GM19397 (cell line): ENCODE data around the gene MRGPRD.

Source experiments
- ATAC-seq: cut with Tn5 transposase; IDR thresholded peaks from one replicate; pipeline ENCODE4 v1.9.1; 2021; ENCODE audit warnings: mild to moderate bottlenecking, moderate library complexity; ENCODE audit not compliant: unreplicated experiment

The MRGPRD gene

GRCh38 chr11:68950270-68950669, 30.5 kb downstream of the MRGPRD start:
- ATAC-seq: no peak

GRCh38 chr11:68948935-68949334, 31.9 kb downstream of the MRGPRD start:
- ATAC-seq: no peak

- ATAC-seq: no peak
These were observed 32.3 kb downstream of the MRGPRD start for GRCh38 chr11:68948496-68948895.

GRCh38 chr11:68947151-68947550, 33.6 kb downstream of the MRGPRD start:
- no peak for ATAC-seq

GRCh38 chr11:68946416-68947090, 34.2 kb downstream of the MRGPRD start:
- ATAC-seq: no peak

- no peak for ATAC-seq
These were observed 38.0 kb downstream of the MRGPRD start for GRCh38 chr11:68942751-68943271.

- no peak for ATAC-seq
These were observed 38.6 kb downstream of the MRGPRD start for GRCh38 chr11:68942095-68942620.

GRCh38 chr11:68941324-68942094, 39.3 kb downstream of the MRGPRD start:
- ATAC-seq: no peak

- no peak for ATAC-seq
These were observed 40.0 kb downstream of the MRGPRD start for GRCh38 chr11:68940651-68941323.

GRCh38 chr11:68939583-68940555, 40.9 kb downstream of the MRGPRD start:
- no peak for ATAC-seq

- ATAC-seq: no peak
These were observed 41.8 kb downstream of the MRGPRD start for GRCh38 chr11:68938816-68939582.

- ATAC-seq: no peak
These were observed 42.7 kb downstream of the MRGPRD start for GRCh38 chr11:68938088-68938487.

GRCh38 chr11:68936676-68937620, 43.8 kb downstream of the MRGPRD start:
- no peak for ATAC-seq

- ATAC-seq: no peak
These were observed 44.5 kb downstream of the MRGPRD start for GRCh38 chr11:68936358-68936636.

GRCh38 chr11:68935516-68936357, 45.0 kb downstream of the MRGPRD start:
- no peak for ATAC-seq

GRCh38 chr11:68935066-68935465, 45.7 kb downstream of the MRGPRD start:
- ATAC-seq: no peak

GRCh38 chr11:68934666-68935065, 46.1 kb downstream of the MRGPRD start:
- ATAC-seq: no peak

GRCh38 chr11:68934321-68934645, 46.5 kb downstream of the MRGPRD start:
- no peak for ATAC-seq
